Muscle of arm (tissue), 12 donors: ENCODE data around the gene ABHD15. TPM values are rescaled to one million over a fixed set of nuclear protein-coding genes. Genes with fewer than 3 reads are reported as not detected.

Experiments used
- DNase-seq: peaks from one replicate; pipeline ENCODE4 v3.0.0-alpha.2; 2013
- polyA plus RNA-seq, 12 donors: library from polyadenylated mRNA; unstranded; fragments of 120-200 nt; gene quantifications; one replicate each; pipeline ENCODE4 v1.2.1, GENCODE V29; 2013; ENCODE audit not compliant: insufficient read length in 12 of 12

The ABHD15 gene
- polyA plus RNA-seq, 12 donors: 3.4 to 5.5 (median 4.2) TPM; not detected in 2

DNA sequence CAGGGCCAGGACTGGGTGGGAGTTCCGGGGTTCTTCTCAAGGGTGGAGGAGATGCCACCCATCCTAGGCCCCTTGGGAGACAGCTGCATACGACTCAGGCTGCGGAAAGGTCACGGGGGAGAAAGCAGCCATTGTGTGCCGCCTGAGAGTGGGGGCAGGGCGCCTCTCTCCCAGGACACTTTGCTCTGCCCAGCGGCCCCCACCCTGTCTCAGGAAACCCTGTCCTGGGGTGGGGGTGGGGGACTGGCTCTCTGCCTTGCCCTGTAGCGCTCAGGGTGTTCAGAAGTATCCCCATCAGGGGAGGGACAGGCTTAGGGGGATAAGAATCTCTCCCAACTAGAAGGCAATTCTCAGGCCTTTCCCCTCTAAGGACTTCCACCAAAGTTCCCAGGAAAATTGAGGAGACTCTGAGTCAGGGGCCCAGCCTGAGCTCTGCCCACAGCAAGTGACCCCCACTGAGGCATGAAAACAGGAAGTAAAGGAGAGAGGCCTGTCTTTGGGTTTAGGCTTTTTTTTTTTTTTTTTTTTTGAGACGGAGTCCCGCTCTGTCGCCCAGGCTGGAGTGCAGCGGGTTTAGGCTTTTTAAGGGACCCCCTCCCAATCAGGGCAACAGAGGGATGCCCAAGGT lies 17.7 kb upstream of the ABHD15 start:
- DNase-seq: no peak

DNA sequence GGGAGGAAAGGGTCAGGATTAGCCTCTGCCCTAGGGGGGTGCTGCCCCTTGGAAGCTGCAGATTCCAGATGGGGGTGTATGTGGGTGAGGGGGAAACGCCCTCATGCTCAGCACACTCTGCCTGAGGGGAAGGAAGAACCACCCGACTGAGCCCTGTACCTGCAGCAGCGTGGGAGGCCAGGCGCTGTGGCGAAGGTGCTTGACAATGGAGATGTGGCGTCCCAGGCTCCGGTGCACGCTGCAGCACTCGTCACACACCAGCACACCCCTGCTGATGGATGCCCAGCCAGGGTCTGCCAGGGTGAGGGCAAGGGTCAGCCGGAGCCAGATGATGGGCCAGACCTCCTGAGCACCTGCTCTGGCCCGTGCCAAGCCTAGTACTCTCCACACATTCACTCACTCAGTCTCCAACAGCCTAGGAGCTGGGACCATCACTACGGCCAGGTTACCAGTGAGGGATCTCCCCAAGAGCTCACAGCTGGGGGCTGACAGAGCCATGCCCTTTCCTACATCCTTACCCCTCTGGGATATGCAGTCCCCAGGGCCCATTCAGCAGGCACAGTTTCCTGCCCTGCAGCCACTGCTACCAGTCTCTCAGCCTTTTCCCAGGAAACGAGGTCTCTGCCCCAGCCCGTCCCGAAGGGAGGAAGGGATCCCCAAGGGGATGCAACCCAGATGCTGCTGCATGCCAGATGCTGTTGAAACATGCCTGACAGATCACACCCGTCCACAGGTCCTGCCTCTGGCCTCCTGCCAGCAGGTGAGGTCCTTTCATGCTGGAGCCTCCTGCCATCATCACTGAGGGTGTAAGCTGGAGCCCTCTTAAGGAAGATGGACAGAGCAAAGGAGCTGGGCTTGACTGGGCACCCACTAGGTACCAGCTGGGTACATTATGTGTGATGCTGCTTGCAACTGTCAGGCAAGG lies 16.7 kb upstream of the ABHD15 start:
- DNase-seq: no peak

DNA sequence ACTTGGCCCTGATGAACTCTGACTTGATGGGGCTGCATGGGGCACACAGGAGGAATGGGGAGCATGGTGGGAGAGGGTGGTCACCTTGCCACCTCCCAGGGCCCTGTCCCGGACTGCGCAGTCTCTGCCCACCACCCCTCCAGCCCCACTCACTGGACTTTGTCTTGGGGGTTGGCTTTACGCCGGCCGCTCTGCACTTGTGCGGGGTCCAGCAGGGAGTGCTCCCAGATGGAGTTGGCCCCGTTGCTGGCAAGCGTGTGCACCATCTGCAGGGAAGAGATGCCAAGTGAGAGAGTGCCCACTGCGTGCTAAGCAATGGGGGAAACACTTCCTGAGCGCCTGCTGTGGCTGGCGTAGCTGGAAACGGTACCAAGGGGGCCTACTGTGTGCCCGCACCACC lies 15.9 kb upstream of the ABHD15 start:
- no peak for DNase-seq

DNA sequence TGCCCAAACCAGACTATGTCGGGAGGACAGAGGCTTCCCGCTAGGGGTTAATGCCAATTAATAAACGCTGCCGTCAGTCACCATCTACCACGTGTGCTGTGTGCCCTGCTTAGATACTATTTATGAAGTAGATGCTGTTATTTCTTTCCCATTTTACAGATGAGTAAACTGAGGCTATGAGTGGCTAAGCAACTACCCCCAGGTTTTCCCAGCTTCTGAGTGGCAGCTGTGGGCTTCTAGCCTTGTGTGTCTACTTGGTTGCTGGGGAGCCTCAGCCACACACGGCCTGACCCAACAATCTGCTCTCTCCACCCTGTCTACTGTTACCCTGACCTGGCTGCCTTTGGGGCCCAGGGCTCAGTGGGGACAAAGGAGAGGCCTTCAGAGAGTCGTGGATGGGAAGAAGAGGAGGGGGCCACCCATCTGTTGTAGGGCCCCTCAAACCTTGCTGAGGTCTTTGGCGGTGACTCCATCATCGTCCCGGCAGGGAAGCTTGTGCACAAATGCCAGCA lies 15.5 kb upstream of the ABHD15 start:
- no peak for DNase-seq

DNA sequence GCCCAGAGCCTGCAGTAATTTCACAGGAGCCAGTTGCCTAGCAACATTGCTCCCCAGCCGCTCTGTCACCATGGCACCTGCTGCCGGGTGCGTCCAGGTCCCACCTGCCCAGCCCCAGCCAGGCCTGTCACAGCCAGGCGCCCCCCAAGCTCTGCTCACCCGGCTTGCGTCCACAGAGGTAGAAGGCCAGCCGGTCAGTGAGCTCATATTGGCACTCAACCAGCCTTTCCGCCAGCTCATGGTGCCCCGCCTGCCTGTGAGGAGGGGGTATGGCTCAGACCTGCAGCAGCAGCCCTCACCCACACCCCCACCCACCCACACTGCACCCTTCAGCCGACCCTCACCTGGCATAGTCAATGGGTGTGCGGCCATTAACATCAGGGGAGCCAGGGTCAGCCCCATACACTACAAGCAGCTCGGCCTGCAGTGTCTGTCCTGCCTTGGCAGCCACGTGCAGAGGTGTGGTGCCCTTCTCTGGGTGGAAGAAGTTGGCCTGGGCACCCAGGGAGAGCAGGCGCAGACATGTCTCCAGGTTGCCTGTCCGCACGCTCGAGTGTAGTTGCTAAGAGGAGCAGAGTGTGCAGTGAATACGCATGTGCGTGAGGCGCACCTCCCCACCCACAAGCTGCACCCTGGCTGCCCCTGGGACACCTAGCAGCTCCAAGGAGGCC lies 14.9 kb upstream of the ABHD15 start:
- DNase-seq: no peak

DNA sequence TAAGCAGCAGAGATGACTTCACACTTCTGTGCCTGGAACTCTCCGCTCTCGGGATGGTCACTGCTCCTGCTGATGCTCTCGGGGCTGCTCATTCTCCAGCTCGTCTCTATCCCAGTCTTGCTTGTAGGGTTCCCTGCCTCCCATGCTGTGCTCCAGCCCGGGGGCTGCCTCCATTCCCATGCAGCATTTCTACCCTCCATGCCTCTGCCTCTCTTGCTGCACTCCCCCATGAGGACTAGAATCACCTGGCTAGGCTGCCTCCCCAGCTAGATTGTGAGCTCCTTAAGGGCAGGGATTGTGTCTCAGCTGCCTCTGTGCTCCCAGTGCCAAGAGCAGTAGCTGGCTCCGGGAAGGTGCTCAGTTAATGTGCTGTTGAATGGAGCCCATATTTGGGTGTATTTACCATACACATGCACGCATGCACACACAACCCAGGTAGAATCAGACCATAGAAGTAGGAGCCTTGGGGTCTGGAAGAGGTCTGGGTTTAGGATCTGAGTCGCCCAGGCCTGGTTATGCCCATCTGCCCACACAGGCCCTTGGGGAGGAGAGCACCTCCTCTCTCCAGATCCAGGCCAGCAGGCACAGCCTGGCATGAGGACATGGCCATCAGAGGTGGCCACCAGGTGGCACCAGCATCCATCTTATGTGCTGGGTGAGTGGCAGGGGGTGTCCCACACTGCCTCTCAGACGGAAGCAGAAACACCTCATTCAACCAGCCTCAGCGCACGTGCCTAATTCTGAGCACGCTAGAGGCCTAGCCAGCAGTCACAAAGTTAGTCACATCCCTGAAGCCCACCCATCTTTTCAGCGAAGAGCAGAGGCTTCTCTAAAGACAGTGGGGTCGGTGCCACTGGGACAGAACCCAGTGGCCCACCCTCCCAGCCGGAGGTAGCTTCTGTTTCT lies 13.3 kb upstream of the ABHD15 start:
- DNase-seq: peak; percentile 77

DNA sequence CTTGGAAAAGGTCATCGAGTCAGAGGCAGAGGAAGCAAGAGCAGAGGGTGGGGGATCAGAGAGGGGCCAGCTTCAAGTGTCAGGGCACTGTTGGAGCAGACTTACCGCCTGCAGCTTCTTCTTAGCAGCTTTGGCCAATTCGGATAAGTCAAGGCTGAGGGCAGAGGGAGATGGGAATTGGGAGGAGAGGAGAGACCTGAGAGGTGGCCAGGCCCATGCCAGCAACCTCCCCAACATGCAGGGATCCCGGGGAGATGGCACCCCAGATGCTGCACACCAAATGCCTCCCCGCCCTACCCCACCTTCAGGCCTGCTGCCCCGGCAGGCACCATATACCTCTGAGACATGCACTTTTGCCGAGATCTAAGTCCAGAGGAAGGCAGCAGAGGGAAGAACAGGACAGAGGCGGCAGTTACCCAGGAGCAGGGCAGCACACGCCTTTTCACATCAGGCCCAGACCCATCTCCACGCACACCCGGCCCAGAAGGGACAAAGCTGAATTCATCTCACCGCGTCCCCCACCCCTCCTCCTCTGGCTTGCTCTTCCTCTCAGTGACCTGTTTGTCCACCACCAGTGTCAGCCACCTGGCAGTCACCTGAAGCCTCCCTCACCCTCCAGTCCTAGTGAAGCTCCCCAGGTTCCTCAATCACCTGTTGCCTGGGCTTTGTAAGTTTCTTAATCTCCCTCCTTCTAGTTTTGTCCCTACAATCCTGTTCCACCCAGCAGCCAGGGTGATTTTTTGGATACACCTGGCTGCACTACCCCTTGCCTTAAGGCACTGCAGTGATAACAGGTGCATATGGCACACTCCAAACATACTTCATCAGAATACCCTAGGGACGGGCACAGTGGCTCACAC lies 12.0 kb upstream of the ABHD15 start:
- no peak for DNase-seq

DNA sequence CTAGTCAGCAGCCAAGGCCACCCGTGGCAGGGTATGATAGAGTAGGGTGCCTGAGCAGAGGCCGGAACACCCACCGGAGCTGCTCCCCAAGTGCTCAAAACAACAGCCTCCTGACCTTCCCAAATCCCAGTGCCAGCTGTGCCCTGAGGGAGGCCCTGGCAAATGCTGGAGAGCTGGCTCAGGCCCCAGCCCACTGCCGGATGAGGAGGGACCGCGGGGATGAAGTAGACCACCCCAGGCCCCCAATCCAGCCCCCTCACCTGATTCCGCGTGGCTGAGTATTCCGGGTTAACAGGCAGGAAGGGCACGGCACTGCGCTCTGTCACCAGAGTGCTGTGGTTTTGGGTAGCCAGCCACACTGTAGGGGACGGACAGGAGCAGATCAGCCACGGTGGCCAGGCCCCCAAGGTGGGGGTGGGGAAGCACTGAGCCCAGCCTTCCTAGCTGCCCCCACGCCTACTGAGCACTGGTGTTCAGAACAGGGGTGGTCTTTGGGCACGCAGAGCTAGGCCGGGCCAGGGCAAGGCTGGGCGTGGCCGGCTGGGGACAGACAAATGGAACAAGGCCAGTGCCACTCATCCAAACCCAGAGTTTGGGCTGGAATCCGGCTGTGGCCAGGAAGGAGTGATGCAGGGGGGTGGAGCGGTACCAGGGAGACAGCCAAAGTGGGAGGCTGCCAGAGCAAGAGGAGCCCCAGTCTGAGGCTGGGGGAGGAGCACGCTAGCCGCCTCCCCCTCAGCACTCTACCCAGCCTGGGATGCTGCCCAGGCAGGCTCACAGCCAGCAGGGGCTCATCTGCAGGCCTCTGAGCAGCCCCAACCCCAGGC lies 10.8 kb upstream of the ABHD15 start:
- DNase-seq: peak; percentile 58

DNA sequence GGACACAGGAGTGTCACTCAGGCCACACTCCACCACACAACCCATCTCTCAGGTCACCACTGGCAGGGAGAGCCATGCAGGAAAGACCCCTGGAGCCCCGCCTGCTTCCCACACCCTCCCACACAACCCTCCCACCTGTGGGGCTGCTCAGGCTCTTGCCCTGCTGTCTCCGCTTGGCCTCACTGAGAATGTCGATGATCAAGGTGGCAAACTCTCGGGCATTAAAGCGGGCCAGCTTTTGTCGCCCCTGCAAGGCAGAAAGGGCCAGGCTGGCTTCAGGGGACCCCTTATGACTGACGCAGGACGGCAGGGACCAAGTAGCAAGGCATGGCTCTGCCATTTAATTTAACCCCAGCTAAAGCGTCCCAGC lies 10.1 kb upstream of the ABHD15 start:
- no peak for DNase-seq

DNA sequence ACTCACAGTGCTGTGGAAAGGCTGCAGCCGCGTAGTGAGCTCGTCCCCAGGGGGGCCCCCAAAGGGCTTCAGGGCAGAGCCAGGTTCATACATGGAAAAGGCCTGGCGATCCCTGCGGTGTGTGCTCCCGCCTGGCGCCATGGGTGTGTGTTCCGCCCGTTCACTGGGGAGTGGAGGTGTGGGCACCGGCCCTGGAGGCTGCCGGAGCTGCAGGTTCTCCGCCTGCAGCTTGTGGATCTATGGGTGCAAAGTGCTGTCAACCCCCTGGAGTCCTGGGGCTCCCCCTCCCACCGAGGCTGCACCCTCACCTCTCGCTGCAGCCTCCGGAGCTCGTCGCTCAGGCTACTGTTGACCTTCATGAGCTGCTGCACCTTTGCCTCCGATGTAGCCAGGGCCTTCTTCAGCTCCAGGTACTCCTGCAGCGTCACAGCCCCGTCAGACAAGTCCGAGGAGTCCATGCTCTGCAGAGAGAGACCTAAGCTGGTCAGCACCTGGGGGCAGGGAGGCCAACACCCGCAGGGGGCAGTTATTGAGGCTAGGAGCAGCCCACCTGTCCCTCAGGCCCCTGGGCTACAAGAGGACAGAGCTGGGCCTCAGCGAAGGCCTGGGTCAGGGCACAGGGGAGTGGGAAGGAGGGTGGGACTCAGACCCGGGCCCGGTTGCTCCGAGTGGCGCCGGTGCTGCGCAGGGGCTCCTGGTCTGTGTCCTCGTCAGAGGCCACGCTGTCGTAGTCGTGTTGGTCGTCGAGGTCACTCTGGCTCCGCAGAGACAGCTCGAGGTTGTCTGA lies 9.6 kb upstream of the ABHD15 start:
- no peak for DNase-seq

DNA sequence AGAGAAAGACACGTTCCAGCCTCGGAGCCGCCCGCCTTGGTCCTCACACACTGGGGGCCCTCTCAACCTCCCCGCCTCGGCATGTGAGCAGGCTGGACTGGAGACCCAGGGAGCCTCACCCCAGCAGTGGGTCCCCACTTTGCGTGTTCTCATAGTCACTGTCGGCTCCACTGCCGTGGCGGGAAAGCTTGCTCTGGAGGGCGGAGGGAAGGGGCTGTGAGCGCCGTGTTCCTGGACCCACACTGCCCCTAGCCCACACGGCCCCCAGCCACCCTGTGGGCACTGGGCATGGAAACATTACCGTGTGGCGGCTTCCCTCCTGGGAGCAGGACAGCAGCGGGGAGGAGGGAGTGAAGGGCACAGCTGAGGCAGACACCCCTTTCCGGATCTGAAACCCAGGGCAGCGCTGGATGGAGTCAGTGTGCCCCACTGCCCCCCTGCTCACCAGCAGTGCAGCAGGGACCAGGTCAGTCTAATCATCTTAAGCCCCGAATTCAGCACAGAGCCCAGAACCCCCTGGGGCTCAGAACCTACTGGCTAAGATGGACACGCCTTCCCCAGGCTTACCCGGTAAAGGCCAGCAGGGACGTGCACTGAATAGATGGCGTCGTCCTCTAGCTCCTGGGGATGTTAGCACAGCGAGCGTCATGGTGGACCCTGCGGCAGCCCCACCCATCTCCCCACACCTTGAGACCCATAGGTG lies 8.8 kb upstream of the ABHD15 start:
- no peak for DNase-seq

DNA sequence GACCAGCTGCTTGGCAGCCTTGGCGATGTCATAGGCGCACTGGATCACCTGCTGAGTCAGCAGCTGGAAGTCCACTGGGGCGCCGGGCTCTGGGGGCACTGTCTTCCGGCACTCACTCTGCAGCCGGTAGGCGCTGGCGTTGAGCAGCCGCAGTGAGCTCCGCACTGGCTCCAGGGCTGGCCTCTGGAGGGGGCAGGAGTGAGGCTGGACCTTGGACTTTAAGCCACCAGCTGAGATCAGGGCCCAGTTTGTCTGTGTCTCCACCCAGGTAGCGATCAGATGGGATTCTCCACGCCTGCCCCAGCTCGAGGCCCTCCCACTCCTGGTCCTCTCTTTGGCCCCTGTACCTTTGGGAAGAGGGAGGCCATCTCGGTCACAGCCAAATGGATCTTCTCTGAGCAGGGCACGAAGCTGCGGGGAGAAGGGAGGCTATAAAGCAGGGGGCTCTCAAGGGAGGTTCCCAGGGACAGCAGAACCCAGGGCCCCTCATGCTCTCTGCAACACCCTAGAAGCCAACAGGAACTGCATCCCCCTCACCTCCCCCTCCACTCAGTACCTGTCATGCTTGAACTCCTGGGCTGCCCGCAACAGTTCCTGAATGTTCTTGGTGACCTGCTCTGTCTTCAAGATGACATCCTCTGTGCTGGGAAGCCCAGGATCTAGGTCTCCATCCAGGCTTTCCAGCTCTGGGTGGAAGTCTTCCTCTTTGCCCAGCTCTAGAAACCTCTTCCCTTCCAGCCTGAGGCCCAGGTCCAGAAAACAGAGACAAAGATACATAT lies 8.1 kb upstream of the ABHD15 start:
- DNase-seq: no peak

DNA sequence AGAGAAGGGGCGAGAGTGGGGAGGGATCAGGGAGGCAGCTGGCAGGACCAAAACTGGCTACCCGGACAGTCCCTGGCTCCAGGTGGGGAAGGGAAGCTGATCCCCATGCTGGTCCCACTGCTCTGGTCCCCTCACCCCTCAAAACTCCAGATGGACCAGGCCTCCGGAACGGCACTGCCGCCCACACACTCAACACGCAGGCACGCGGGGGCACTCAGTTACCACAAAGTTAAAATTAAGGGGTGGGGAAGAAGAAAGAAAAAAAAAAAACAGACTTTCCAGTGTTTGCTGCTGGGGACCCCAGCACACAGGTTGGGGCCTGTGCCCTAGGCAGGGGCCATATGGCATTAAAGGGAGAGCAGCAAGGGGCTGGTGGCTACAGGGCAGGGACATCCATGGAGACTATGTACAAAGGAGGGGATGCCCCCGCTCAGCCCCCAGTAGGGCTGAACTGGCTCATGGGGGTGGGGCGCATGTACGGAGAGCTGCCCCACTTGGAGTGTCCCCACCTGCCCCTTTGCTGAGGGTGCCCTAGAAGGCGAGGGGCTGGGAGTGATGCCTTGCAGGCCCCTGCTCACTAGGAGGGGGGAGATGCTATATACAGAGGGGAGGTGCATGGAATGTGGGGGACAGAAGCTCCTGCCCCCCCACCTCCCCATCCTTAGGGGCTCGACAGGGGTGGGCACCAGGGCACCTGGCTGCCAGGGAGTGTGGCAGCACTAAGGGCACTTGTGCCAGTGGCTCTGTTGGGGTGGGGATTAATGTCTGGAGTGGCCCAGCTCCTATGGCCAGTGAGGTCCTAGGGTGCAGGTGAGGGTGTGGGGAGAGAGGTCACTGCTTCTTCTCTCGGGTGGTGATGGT lies 7.3 kb upstream of the ABHD15 start:
- no peak for DNase-seq

DNA sequence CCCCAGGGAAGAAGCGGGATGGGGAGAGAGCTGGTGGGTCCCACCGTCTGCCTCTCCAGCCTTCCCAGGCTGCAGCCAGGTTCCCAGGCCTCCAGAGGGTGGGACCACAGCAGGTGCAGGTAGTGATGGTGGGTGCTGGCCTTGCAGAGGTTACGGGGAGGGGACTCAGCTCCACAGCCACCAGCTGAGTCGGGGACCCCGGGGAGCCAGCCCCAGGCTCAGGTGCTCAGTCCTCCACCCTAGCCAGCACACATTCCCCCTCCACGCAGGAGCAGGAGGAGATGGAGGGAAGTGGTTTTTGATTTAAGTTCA lies 6.7 kb upstream of the ABHD15 start:
- DNase-seq: no peak

DNA sequence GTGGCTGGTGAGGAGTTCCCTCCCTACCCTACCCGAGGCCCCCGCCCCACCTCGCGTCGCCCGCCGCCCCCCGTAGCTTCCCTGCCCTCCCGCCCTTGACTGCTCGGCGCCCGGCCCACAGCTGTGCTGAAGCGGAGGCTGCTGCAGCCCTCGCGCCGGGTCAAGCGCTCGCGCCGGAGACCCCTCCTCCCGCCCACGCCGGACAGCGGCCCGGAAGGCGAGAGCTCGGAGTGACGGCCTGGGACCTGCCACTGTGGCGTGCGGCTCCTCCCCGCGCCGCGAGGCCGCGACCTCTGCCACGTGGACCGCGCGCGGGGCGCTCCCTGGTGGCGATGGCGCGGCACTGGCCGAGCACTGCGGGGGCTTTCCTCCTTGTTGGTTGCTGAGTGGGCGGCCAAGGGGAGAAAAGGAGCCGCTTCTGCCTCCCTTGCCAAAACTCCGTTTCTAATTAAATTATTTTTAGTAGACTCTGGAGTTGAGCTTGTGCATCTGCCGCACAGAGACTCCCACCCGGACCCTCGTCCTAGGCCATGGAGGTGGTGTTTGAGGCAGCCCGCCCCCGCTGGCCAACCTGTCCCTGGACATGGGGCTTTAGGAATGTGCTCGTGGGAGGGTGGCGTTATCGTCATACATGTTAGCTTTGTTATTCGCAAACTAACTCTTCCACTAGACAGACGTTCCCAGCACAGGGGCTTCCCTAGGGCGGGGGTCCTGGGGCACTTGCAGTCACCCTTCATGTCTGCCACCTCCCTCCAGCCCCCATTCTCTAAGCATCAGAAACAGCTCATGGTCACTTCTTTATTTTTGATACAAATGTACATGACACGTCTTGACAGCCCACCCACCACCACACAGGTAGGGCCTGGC lies 6.1 kb upstream of the ABHD15 start:
- DNase-seq: peak; percentile 60
